NCI-H748 treated with DMSO at 0.1 percent for 48 hours (cell line): ENCODE data around the gene PARD3.

Source experiments
- DNase-seq: peaks from one replicate; lab custom pipeline; 2025; lab: John Stamatoyannopoulos, UW

The PARD3 gene

GRCh38 chr10:34580214-34580613, 234.9 kb downstream of the PARD3 start:
- DNase-seq = no peak

DNA sequence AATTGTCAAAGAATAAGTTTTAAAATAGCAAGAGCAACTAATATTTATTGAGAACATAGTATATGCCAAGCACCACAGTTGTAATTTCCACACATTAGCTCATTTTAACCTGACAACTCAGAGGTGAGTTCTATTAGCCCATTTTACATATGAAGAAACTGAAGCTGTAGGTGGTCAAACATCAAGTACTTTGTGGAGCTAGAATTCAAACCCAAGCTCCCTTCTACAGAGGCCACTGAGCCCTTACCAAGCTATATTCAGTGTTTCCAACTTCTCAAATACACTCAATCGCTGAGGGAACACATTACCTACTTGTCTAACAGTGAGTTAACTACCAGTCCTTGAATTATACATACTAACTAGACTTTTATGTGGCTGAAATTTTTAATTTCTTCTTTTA, 236.6 kb downstream of the PARD3 start:
- no peak for DNase-seq

GRCh38 chr10:34576797-34577196, 238.3 kb downstream of the PARD3 start:
- no peak for DNase-seq

- DNase-seq = no peak
These were observed 239.2 kb downstream of the PARD3 start for GRCh38 chr10:34575882-34576281.

DNA sequence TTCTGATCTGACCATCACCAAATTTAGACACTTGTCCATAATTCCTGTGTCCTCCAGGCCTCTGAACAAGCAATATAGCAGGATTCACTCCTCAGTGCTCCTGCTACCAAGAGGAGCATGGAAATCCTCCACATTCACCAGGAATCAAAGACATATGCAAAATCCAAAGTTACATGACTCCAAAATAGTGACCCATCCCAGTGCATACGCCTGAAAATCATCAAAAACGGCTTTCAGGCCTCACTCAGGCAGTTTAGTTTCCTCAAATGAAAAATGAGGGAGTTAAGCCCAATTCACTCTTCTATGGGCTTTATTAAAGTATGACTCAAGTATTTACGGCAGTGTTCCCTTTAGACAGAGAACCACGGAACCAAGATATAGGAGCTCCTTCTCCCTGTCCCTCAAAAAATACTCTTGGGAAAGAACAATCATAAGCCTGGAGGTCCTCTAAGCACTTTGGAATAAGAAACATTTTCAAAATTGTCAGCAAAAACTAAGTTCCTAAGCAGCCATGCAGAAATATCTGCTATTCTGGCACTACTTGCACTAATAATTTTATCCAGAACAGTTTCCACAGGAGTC, 240.7 kb downstream of the PARD3 start:
- DNase-seq = no peak

GRCh38 chr10:34570887-34571286, 244.2 kb downstream of the PARD3 start:
- DNase-seq = no peak

DNA sequence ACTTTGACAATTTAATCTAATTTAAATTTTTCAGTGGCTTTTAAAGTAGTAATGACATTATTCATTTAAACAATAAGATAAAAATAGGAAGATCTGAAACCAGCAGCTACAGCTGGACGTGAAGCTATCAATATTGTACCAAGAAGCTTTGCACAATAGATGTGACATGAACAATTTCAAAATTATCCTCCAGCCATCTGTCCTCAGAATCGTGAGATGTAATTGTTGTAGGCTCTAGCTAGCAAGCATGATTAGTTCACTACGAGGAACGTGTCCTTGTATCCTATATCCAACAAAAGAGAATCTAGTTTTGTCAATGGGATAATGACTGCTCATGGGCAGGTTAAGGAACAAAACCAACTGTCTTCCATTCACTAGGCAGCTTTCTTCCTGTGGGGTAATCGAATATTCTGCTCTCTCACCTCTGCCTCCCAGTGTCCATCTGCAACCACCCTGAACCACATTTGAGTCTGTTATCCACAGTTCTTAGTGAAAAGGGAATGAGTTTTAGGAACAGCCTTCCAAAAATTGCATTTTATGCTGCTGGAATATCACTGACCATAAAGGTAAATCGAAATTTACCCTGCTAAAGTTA, 247.3 kb downstream of the PARD3 start:
- DNase-seq = peak; percentile 32

GRCh38 chr10:34565934-34566333, 249.2 kb downstream of the PARD3 start:
- no peak for DNase-seq

- no peak for DNase-seq
These were observed 257.0 kb downstream of the PARD3 start for GRCh38 chr10:34558093-34558583.

GRCh38 chr10:34557173-34557572, 257.9 kb downstream of the PARD3 start:
- no peak for DNase-seq

GRCh38 chr10:34555653-34556052, 259.4 kb downstream of the PARD3 start:
- no peak for DNase-seq

- DNase-seq = no peak
These were observed 261.3 kb downstream of the PARD3 start for GRCh38 chr10:34553747-34554146.

DNA sequence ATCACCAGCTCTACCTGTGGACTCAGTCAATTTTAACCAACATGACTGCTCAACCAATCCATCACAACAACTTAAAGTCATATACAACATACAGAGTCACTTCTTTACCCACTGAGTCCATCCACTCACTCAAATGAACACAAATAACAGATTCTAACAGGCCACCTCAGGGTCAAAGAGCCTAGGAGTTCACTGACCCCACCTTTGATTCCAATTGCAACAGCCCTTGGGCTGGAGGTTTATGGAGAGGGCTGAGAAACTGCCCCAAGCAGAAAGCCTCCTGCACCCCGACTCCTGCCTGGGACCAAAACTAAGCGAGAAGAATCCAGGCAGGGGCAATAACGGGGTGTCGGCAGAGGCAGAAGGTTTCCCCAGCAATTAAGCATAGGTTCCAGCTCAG, 263.8 kb downstream of the PARD3 start:
- no peak for DNase-seq

- DNase-seq = no peak
These were observed 265.1 kb downstream of the PARD3 start for GRCh38 chr10:34549953-34550352.

DNA sequence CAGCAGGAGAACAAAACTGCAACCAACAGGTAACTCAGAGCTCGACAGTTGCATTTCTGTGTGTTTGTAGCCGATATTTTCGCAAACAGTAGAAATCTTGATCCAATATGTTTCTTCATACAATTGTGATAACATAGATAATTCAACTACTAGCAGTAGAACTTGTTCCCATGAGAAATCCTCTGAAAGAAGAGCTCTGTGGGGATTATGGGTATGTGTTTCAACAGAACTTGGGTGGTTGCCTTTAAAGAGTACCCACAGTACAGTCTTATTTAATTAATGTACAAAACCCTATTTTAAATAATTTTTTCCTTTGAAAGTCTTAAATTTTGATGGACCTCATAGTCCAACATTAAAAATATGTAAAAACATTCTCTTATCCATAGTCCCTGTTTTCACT, 266.1 kb downstream of the PARD3 start:
- no peak for DNase-seq

- DNase-seq = no peak
These were observed 266.6 kb downstream of the PARD3 start for GRCh38 chr10:34548466-34548865.

GRCh38 chr10:34547695-34548094, 267.4 kb downstream of the PARD3 start:
- DNase-seq = no peak

GRCh38 chr10:34547291-34547690, 267.8 kb downstream of the PARD3 start:
- no peak for DNase-seq

DNA sequence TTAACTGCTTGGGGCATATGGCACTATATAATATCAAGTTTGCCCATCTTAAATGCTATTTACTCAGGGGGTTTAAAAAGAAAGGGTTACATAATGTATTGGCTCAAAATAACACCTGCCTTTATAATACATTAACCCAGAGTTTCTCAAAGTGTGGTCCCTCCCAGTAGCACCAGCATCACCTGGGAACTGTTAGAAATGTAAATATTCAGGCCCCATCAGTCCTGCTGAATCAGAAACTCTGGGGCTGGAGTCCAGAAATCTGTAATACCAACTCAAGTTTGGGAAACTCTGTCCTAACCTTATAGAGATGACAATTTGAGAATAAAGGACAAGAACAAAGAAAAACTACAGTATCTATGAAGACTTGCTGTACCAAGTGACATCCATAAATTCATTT, 270.7 kb downstream of the PARD3 start:
- DNase-seq = no peak

- DNase-seq = no peak
These were observed 271.4 kb downstream of the PARD3 start for GRCh38 chr10:34543716-34544115.

GRCh38 chr10:34540492-34540891, 274.6 kb downstream of the PARD3 start:
- no peak for DNase-seq

- DNase-seq = no peak
These were observed 275.4 kb downstream of the PARD3 start for GRCh38 chr10:34539533-34540315.

- DNase-seq = no peak
These were observed 276.7 kb downstream of the PARD3 start for GRCh38 chr10:34538281-34538829.
